Thyroid gland (tissue), 4 donors: Measurements from ENCODE around the gene SLC38A10.

Source experiments
- POLR2A ChIP-seq, 2 donors: fragments of 450-650 bp; IDR thresholded peaks; one replicate each; pipeline ENCODE4 v1.6.1; 2017; ENCODE audit warnings: antibody characterized with exemption in 2 of 2, mild to moderate bottlenecking in 2 of 2, moderate library complexity in 1 of 2
- TF ChIP-seq, protein P1 (sequence below), 6 experiments: fragments of 200-600 bp in 3 of 6; fragments of 450-650 bp in 3 of 6; sonication (generic) in 3 of 6; IDR thresholded peaks; one replicate each; pipeline ENCODE4 v1.5.1; 2016 to 2019; ENCODE audit warnings: antibody characterized with exemption in 6 of 6, mild to moderate bottlenecking in 2 of 6, inconsistent platforms in 1 of 6, moderate library complexity in 1 of 6

DNA sequence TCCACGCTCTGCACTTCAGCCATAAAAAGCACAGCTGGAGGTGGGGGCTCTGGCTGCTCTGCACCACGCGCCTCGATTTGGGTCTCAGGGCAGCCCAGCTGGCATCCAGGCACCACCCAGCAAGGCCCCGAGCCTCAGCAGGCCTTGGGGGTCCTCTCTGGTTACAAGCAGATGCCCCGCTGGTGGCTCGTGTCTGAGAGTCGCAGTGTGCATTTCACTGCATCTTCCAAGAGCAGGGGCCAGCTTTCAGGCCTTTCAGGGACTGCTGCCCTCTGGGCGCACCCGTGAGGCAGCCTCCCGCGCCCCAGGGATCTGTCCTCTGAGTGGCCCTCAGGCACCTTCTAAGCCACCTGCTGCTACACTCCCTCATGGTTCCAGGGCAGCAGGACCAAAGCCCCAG lies 30.5 kb downstream of the SLC38A10 start:
- TF ChIP-seq, protein P1, sequence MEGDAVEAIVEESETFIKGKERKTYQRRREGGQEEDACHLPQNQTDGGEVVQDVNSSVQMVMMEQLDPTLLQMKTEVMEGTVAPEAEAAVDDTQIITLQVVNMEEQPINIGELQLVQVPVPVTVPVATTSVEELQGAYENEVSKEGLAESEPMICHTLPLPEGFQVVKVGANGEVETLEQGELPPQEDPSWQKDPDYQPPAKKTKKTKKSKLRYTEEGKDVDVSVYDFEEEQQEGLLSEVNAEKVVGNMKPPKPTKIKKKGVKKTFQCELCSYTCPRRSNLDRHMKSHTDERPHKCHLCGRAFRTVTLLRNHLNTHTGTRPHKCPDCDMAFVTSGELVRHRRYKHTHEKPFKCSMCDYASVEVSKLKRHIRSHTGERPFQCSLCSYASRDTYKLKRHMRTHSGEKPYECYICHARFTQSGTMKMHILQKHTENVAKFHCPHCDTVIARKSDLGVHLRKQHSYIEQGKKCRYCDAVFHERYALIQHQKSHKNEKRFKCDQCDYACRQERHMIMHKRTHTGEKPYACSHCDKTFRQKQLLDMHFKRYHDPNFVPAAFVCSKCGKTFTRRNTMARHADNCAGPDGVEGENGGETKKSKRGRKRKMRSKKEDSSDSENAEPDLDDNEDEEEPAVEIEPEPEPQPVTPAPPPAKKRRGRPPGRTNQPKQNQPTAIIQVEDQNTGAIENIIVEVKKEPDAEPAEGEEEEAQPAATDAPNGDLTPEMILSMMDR (IDR thresholded peaks at IDR 0.05) = no peak
- TF ChIP-seq POLR2A (IDR thresholded peaks at IDR 0.05) = no peak
